Activated naive CD4-positive, alpha-beta T cell (primary cell): ENCODE data around the gene SERPINB1.

Experiments used
- DNase-seq, 4 experiments: peaks; one replicate each; lab custom pipeline; 2025; lab: John Stamatoyannopoulos, UW

The SERPINB1 gene

DNA sequence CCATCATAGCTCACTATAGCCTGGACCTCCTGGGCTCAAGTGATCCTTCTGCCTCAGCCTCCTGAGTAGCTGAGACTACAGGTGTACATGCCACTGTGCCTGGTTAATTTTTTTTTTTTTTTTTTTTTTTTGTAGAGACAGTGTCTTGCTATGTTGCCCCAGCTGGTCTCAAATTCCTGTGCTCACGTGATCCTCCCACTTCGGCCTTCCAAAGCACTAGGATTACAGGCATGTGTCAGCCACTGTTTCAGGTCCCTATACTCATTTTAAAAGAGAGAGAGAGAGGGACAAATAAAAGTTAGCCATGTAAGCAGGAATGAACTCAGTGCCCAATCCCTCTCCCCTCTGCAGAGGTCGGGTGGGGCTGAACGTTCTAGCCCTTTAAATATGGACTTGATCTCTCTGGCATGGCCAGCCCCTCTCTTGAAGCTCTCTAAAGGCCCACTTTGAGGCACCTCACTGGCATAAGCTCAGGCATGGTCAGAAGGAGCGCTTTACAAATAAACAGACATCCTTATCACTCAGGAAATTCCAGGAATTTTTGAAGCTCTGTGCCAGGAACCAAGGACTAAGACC lies 9.0 kb upstream of the SERPINB1 start:
- DNase-seq, result no peak

DNA sequence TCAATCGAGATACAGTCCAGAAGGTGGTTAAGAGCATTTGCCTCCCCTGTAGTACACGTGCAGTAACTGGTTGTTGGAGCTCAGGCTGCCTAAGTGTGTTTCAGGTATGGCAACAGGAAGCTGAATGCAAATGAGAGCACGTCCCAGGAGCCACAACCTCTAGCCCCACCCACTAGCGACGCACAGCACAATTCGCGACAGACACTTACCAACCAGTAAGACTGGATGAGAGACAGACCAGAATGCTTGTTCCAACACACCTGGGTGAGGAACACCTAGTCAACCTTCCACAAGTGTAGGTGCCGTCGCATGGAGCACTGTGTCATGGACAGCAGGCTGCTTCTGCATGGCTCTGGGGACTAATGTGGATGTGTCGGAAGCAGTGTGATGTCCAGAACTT lies 7.2 kb upstream of the SERPINB1 start:
- peak in 2 of 4 experiments; percentile 23 to 39 for DNase-seq

DNA sequence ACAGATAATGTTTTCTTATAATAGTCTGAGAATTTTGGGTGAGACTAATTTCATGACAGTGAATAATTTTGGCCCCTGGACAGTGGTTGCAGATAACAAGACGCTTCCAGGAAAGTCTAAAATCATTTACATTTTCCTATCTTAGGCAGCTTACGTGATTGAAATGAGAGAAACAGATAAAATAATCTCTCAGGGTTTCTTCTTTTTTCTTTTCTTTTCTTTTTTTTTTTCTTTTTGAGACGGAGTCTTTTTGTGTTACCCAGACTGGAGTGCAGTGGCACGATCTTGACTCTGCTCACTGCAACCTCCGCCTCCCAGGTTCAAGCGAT lies 4.2 kb upstream of the SERPINB1 start:
- no peak for DNase-seq

DNA sequence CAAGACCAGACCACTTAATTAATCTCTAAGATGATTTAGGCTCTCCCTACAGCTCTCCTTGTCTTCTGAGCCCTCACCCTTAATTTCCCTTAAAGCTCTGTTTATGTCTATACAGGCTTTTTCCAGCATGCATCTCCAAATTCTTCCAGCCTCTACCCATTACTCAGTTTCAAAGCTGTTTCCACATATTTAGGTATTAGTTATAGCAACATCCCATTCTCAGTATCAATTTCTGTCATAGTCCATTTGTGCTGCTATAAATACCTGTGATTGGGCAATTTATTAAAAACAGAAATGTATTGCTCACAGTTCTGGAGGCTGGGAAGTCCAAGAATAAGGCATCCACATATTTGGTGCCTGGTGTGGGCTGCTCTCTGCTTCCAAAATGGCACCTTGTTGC lies 2.3 kb upstream of the SERPINB1 start:
- no peak for DNase-seq

DNA sequence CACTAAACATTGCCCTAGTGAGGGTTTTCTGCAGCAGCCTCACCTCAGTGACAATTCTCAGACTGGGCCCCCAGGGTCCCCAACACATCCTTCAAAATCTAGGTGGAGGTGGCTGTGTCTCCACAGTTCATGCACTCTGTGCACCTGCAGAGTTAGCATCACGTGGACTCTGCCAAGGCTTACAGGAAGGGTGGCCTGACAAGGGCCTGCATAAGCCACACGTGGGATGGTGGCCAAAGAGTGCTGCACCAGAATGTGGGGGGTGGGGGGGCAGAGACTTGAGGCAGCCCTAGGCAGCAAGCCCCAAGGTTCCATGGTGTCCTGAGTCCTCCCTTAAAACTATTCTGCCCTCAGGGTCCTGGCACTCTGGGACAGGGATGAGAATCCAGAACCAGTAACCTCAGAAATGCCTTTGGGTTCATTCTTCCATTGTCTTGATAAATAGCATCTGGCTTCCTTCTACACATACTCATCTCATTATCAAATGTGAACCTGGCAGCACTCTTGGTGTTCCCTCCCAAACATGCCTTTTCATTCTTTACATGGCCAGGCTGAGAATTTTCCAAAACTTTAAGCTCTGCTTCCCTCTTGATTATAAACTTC lies 1.6 kb upstream of the SERPINB1 start:
- no peak for DNase-seq

DNA sequence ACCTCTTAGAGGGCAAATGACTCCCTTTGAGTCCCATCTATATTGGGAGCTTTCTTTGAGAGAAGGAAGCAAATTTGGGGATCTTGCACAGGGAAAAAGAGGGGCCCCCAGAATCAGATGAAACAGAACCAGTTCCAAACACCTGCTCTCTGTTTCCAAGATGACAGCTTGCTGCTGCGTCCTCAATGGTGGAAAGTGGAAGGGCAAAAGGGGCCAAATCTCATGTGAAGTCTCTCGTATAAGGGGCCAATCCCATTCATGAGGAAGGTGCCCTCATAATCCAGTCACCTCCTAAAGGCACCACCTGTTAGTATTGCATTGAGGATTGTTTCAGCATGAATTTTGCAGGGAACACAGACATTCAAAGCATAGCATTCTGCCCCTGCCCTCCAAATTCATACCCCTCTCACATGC lies 483 bp upstream of the SERPINB1 start:
- no peak for DNase-seq

DNA sequence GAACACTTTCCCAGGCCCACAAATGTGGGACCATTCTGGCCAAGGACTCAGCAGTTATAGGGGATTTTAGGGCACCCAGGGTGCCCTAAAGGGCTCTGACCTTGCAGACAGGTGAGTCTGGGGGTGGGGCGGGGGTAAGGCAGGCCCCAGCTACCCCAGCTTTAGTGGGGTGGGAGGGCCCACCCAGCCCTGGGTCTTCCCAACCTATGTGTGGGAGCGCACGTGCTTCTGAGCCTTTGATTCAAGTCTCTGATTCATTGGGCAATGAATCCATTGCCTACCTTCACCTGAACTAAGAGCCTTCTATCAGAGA lies 958 bp downstream of the SERPINB1 start:
- DNase-seq, result no peak

DNA sequence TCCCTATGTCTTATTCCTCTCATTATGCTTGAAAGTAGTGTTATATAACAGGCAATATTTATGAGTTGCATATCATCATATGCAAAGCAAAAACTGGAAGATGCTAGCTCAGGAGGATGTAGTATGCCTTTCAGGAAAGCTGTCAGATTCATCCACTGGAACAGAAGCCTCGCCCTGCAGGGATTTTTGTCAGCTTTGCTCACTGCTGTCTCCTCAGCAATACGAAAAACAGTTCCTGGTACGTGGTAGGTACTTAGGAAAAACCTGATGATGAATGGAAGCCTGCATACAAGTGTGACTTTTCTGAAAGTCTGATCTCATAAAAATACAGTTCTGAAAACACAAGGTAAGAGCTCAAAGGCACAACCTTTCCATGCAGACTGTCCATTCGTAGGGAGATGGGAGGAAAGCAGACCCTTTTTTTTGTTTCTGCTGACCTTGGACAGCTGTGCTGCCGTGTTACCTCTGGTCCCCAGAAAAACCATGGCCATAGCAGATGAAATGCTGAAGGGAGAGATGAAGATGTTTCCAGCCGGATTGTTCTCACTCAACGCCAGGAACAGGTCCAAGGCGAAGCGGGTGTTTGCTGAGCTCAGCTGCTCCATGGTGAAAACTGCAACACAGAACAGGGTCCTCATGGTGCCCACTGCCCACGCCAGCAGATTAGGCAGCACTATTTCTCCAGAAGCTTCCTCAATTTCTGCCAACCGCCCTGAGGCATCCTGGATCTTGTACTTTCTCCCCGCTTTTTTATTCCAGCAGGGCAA lies 1.5 kb downstream of the SERPINB1 start:
- DNase-seq, result no peak

DNA sequence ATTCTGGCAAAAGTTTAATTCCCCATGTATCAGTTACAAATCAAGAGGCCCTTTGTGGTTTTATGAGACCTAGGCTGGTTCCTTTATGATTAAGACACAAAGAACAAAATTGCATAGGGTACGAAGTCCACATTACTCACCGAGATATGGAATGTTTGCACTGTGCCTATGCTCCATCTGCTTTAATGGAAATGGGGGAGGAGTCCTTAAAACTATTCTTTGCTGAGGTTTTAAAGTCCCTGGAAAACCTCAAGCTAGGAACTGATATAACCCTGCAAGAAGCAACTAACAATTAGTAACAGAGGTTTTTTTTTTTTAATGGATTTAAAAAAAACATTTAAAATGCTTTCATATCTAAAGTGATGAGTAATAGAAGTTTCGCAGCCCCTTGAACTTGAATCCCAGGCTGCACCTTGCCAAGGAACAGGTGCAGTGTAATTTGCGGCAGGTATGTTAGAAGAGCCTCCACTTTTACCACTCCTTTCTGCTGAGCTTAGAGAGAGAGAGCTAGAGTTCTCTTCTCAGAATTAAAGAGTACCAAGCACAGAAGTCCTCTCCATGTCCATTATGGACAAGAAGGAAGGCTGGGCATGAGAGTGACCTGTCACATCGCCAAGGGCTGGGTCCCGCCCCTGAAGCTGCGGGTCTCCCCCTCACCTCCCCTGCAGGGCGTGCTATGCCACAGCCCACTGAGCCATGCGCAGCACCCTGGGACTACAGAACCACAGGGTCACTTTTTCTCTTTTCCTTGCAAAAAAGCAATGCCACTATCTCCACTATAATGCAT lies 2.3 kb downstream of the SERPINB1 start:
- no peak for DNase-seq

DNA sequence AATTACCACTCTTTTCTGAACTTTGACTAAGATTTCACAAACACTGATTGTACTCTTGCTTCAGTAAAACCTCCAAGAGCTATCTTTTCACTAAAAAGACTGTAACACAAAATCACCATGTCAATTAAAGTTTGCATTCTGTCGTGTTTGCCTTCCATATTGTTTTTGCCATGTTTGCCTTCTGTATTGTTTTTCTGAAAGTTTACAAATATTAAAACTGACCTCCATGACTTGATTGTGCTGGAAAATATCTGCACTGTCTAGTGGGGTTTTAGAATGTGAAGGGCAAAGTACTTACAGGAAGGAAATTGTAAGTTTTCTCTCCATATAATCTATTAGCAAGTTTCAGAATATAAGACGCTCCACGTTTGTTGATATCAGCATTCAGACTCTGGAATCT lies 3.4 kb downstream of the SERPINB1 start:
- DNase-seq, result no peak

DNA sequence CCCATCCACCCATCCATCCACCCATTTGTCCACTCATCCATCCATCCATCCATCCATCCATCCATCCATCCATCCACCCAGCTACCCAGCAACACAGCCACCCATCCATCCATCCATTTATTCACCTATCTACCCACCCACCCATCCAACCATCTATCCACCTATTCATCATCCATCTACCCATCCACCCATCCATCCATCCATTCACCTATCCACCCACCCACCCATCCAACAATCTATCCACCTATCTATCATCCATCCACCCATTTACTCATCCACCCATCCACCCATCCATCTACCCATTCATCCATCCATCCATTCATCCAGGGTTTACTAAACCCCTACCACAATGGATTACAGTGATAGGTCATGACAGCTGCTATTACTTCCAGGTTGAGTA lies 7.4 kb downstream of the SERPINB1 start:
- DNase-seq, result no peak

DNA sequence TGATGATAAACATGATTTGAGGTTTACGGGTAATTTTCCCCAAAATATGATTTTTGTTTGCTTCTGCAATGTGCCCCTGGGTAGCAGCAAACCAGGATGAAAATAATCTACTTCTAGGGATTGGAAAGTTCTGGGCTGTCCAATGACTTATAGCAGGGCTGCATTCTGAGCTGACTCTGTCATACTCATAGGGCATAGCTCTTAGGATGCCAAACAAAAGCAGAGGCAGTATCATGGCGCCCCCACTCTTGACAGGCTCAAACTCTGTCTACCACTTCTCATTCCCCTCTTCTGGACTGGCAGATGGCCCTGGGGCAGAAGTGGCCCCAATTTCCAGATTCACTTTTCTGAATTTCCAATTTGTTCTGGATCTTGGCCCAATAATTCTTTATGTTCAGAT lies 10.3 kb downstream of the SERPINB1 start:
- no peak for DNase-seq

DNA sequence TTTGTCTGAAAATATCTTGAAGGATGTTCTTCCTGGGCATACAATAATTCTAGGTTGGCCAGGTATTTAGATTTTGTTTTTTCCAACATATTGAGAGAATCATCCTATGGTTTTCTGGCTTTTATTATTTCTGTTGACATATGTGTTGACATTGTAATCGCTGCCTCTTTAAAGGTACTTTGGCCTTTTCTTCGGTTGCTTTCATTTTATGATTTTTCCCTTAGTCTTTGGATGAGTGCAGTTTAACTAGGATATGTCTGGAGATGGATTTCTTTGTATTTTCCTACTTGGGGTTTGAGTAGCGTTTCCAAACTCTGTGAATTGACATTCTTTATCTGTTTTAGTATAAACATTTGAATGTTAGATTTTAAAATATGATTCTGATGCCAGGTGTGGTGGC lies 11.5 kb downstream of the SERPINB1 start:
- no peak for DNase-seq

DNA sequence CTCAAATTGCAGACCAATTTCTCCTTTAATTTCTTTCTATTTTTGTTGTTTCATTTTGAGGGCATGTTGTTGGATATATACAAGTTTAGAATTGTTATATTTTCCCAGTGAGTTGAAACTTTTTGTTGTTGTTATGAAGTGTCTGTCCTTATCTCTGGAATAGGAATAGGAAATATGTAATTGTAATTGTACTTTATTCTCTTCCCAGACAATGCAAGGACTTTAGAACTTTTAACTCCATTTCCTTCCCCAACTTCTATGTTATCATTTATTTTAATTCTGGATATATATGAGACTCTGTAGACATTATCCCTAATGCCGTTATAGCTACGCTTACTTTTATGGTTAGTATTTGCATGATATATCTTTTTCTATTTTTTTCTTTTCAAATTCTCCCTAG lies 12.4 kb downstream of the SERPINB1 start:
- no peak for DNase-seq

DNA sequence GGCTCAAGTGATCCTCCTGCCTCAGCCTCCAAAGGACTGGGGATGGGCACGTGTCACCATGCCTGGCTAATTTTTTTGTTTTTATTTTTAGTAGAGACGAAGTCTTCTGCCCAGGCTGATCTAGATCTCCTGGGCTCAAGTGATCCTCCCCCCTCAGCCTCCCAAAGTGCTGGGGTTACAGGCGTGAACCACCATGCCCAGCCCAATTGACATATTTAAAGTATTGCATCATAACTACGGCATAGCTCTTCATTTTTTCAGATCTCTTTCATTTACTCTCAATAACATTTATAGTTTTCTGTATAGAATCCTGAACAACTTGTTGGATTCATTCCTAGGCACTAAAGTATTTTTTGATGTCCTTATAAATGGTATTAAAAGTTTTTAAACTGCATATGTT lies 13.0 kb downstream of the SERPINB1 start:
- no peak for DNase-seq

DNA sequence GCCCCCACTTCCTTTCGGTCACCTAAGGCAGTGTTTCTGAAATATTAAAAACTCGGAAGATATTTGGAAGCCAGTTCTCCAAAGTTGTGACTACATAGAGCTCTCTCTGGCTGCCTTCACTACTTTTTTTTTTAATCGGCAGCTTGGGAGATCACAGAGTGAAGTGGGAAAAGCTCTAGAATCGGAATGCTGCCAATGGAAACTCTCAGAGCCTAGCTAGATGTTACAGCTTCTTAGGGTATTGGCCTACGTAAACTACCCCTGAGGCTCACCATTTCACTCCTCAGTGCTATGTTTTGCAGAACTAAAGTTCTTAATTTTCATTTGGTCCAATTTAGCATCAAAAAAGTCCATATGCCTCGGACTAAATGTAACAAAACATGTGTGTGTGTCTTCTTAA lies 14.5 kb downstream of the SERPINB1 start:
- DNase-seq, result no peak

DNA sequence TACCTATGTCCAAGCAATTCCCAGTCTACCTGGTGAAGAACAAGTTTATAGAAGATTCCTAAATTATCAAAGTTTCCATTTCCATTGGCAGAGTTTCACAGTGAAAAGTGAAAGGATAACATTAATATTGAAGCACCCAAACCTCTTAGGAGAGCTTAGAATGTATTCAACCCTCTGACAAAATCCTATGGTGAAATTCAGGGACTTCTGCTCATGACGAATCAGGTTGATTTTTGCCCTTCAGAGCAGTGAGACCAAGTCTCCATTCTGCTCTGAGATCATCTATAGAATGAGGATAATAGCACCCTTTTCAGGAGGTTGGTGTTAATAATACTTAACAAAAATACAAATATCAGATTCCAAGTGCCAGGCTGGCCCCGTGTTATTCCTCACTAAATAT lies 15.5 kb downstream of the SERPINB1 start:
- no peak for DNase-seq

DNA sequence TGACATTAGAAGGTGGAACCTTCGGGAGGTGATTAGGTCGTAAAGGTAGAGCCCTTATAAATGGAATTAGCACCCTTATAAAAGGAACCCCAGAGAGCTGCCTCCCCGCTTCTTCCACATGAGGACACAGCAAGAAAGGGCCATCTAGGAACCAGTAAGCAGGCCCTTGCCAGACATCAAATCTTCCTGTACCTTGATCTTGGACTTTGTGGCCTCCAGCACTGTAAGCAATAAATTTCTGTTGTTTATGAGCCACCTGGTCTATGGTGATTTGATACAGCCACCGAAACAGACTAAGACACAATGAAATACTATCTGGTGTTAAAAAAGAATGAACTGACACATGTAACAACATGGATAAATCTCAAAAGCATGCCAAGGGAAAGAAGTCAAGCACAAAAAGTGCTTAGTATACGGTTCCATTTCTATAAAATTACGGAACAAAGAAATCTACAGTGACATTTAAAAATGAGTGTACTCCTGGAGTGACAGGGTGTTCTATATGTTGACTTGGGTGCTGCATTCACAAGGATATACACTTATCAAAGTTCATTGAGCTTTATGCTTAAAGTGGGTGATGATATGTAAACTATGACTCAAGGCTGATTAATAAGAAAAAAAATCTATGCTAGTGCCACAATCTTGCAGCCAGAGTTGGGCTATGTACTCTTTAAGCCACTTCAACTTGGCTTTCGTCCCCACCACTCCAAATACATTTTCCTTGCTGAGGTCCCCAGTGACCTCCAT lies 18.4 kb downstream of the SERPINB1 start:
- no peak for DNase-seq

DNA sequence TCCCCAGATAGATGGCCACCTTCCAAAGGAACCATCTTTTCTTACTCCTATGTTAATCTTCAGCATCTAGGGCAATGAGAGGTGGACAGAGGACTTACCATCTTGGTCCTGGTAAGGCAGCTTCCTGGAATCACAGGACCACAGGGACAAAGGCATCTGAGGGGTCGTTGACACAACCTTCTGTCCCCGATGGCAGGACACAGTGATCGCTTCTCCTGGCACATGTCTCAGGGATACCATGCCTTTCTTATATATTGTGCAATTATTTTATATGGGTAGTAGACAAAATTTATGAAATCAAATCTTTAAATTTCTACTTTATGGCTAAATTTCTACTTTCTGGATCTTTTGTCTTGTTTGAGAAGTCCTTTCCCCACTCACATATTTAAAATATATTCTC lies 20.1 kb downstream of the SERPINB1 start:
- no peak for DNase-seq

DNA sequence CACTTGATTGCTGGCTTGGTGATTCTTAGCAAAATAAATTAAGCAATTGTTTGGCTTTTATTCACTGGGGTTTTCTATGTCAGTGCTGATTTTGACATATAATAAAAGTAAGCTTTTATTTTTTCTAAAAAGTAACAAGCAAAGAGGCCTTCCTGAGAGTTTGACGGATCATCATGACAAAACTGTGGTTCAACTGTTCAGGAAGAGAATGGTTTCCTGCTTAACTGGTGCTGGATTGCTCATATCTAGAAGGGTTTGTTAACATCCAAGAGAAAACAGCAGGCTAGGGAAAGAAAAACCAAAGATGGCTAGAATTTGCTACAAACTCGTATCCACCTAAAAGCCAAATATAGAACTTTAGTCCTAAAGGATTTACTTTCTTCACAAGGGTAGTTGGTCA lies 21.2 kb downstream of the SERPINB1 start:
- DNase-seq, result no peak

DNA sequence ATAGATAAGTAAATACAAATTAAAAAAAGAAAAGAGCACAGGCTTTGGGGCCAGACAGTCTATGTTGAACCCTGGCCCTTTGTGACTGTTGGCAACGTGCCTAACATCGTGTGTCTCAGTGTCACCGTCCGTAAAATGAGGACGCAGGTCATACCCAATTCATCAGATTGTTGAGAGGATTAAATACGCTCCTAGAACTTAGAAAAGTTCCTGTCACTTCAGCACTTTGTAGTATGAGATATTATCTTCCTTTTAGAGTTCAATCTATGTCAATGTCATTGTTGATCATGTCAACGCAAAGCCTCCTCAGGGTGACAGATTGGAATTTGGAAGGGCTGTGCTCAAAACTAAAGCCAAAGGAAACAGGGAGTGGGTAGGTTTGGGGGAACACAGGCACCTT lies 21.7 kb downstream of the SERPINB1 start:
- no peak for DNase-seq

DNA sequence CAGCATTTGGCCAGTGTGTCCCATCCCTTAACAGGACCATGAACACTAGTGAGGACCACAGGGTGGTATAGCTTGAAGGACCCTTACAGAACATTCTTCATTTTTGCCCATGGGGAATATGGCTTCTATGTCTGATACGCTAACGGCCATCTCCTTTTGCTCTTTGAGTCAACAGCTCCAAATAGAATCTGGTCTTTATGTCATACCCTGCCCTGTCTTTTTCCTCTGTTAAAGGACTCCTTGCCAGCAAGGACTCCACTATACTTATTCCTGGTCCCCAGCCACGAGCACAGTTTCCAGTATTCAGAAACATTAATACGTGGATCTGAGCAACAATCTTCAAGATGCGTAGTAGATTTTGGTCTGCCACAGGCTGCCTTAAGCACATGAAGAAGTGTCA lies 22.5 kb downstream of the SERPINB1 start:
- DNase-seq, result no peak

DNA sequence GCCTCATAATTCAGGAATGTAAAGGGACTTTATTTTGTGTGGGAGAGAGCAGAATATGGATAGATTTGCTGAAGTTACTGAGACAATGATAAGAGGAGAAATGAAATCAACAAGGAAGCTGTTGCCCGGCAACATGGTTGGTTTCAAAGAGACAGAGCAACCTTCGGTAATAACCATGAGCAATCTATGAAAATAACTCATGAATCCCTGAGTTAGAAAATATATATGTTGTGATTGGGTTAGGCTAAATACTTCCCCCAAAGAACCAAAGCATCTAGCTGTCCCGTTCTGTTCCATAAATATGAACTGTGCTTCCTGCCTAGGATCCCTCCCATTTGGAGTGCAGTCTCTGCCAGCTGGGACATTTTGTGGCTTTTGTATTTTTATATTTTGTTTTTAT lies 23.1 kb downstream of the SERPINB1 start:
- no peak for DNase-seq
